CD4-positive, alpha-beta memory T cell (primary cell): Measurements from ENCODE around the gene GON4L. TPM values are rescaled to one million over a fixed set of nuclear protein-coding genes. Genes with fewer than 3 reads are reported as not detected.

Source experiments
- CTCF ChIA-PET: fragments of 350-600 bp; sonication (Branson Sonifier 250); formaldehyde crosslinking; loops from one replicate; lab custom pipeline; 2021; ENCODE audit warnings: inconsistent platforms; ENCODE audit not compliant: partially characterized antibody; lab: Charles Lee
- POLR2A ChIA-PET: fragments of 350-600 bp; sonication (Branson Sonifier 250); formaldehyde crosslinking; loops from one replicate; lab custom pipeline; 2021; ENCODE audit not compliant: partially characterized antibody; lab: Charles Lee
- DNase-seq, 5 donors: peaks; one replicate each; pipeline versions ENCODE4 v3.0.0 to v3.0.0-alpha.2; 2020 to 2022; ENCODE audit warnings: mixed read lengths in 1 of 5
- H3K27ac ChIP-seq: one replicate; pipeline ENCODE4 v1.7.0; 2013; ENCODE audit warnings: low read depth, low read length
- H3K27me3 ChIP-seq: 2 replicates; pipeline ENCODE4 v1.7.0; 2013; ENCODE audit warnings: mild to moderate bottlenecking, low read length, moderate library complexity; ENCODE audit not compliant: insufficient read depth
- H3K36me3 ChIP-seq: 2 replicates; pipeline ENCODE4 v1.7.0; 2013; ENCODE audit warnings: mild to moderate bottlenecking, low read length, moderate library complexity; ENCODE audit not compliant: insufficient read depth
- H3K4me1 ChIP-seq: 2 replicates; pipeline ENCODE4 v1.7.0; 2013; ENCODE audit warnings: mild to moderate bottlenecking, low read length, moderate library complexity; ENCODE audit not compliant: insufficient read depth
- H3K4me3 ChIP-seq, 2 donors: one replicate each; pipeline ENCODE4 v1.7.0; 2013; ENCODE audit warnings: low read length in 2 of 2, mild to moderate bottlenecking in 1 of 2
- H3K9me3 ChIP-seq, 2 donors: one replicate each; pipeline ENCODE4 v1.7.0; 2013; ENCODE audit warnings: low read length in 2 of 2, control low read depth in 1 of 2; ENCODE audit not compliant: control insufficient read depth in 1 of 2
- H3K27ac Mint-ChIP-seq, 7 donors: one replicate each; pipeline ENCODE4 v1.8.0; 2020 to 2021; ENCODE audit warnings: mixed read lengths in 7 of 7, mild to moderate bottlenecking in 6 of 7, inconsistent platforms in 3 of 7, moderate library complexity in 3 of 7
- H3K27me3 Mint-ChIP-seq, 2 donors: one replicate each; pipeline ENCODE4 v1.8.0; 2020 to 2021; ENCODE audit warnings: mixed read lengths in 2 of 2
- H3K36me3 Mint-ChIP-seq, 2 donors: one replicate each; pipeline ENCODE4 v1.8.0; 2020 to 2021; ENCODE audit warnings: mixed read lengths in 2 of 2, inconsistent platforms in 1 of 2, mild to moderate bottlenecking in 1 of 2
- H3K4me1 Mint-ChIP-seq, 4 donors: one replicate each; pipeline ENCODE4 v1.8.0; 2020 to 2021; ENCODE audit warnings: mixed read lengths in 4 of 4, mild to moderate bottlenecking in 1 of 4
- H3K4me3 Mint-ChIP-seq, 8 donors: one replicate each; pipeline ENCODE4 v1.8.0; 2020 to 2021; ENCODE audit warnings: mixed read lengths in 8 of 8, mild to moderate bottlenecking in 7 of 8, moderate library complexity in 6 of 8, inconsistent platforms in 3 of 8
- H3K9me3 Mint-ChIP-seq, 8 donors: one replicate each; pipeline ENCODE4 v1.8.0; 2020 to 2021; ENCODE audit warnings: mixed read lengths in 8 of 8, mild to moderate bottlenecking in 5 of 8, inconsistent platforms in 3 of 8, moderate library complexity in 1 of 8
- intact Hi-C: fragments of 100-400 bp; cut with micrococcal nuclease; formaldehyde crosslinking; loops from one replicate; pipeline ENCODE4 v1.15.1; 2023
- polyA plus RNA-seq, 2 donors: library from polyadenylated mRNA; unstranded; fragments of 300-500 nt; fragmentation: Illumina TruSeq; gene quantifications; one replicate each; pipeline ENCODE4 v1.2.3, GENCODE V29; 2021
- total RNA-seq, 2 experiments: library from RNA; stranded (reverse); gene quantifications; one replicate each; pipeline ENCODE4 v1.2.3, GENCODE V29; 2021

Gene GON4L
- total and polyA plus RNA-seq, 4 experiments from 2014 or later = 9.3 to 134 (median 84.8) TPM

DNA sequence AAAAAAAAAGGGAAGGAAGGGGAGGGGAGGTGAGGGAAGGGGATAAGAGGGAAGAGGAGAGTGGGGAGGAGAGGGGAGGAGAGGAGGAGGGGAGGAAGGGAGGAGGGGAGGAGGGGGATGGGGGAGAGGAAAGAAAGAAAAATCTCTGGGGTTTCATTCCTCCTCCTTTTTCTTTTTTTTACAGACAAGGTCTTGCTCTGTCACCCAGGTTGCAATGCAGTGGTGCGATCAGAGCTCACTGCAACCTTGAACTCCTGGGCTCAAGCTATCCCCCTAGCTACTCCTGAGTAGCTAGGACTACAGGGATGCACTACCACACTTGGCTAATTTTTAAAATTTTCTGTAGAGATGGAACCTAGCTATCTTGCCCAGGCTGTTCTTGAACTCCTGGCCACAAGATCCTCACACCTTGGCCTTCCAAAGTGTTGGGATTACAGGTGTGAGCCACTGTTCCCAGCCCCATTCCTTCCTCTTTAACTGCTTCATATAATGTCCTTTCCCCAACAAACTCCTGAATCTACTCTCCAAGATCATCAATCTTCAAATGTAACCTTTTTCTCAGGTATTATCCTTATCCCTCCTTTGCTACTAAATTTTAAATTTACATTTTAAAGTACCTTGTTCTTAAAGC is 23.2 kb downstream of the GON4L start:
- Histone ChIP-seq H3K27me3 (no peaks in the 10 kb centered on the region), H3K4me1 (peaks cover 6% of the 10 kb centered on the region), H3K27ac (no peak overlapping the region), H3K9me3 (no peaks in the 10 kb centered on the region), H3K4me3 (no peak overlapping the region), H3K36me3 (no peaks in the 10 kb centered on the region)
- Mint-ChIP-seq H3K9me3 (no peaks in the 10 kb centered on the region), H3K4me1 (peaks cover 21 to 32% (median 27%) of the 10 kb centered on the region in 4 donors), H3K27ac (peak overlapping the region in 3 of 7 donors; percentile 31 to 65 (median 64)), H3K27me3 (no peaks in the 10 kb centered on the region), H3K4me3 (no peak overlapping the region), H3K36me3 (peaks cover 16 to 20% of the 10 kb centered on the region in 2 donors)
- intact Hi-C loops = no loop called here
- POLR2A ChIA-PET = no interaction called here
- CTCF ChIA-PET = no interaction called here
- no peak for DNase-seq

GRCh38 chr1:155831279-155831976 is 25.6 kb downstream of the GON4L start:
- Mint-ChIP-seq H3K9me3 (no peaks in the 10 kb centered on the region), H3K27ac (peak overlapping the region in 2 of 7 donors; percentile 37 to 63), H3K4me1 (peaks cover 17 to 25% (median 19%) of the 10 kb centered on the region in 4 donors), H3K4me3 (no peak overlapping the region), H3K27me3 (no peaks in the 10 kb centered on the region), H3K36me3 (peaks cover 21 to 28% of the 10 kb centered on the region in 2 donors)
- H3K27me3 ChIP-seq = no peaks in the 10 kb centered on the region
- POLR2A ChIA-PET = no interaction called here
- no peaks in the 10 kb centered on the region for H3K9me3 ChIP-seq
- no peaks in the 10 kb centered on the region for H3K36me3 ChIP-seq
- no peak overlapping the region for H3K27ac ChIP-seq
- DNase-seq = no peak
- CTCF ChIA-PET = interaction anchor here (0.7 kb wide), 1 partner anchor 48 kb away, joined by 3 read pairs; no protein-coding TSS in a partner anchor
- no peak overlapping the region for H3K4me3 ChIP-seq
- peaks cover under 1% of the 10 kb centered on the region for H3K4me1 ChIP-seq
- intact Hi-C loops = no loop called here

- Histone ChIP-seq H3K4me1 (no peaks in the 10 kb centered on the region), H3K9me3 (no peaks in the 10 kb centered on the region), H3K27me3 (no peaks in the 10 kb centered on the region), H3K4me3 (no peak overlapping the region), H3K27ac (no peak overlapping the region), H3K36me3 (peaks cover 8% of the 10 kb centered on the region)
- Mint-ChIP-seq H3K27ac (peak overlapping the region in 2 of 7 donors; percentile 62 to 78), H3K9me3 (no peaks in the 10 kb centered on the region), H3K4me3 (no peak overlapping the region), H3K27me3 (no peaks in the 10 kb centered on the region), H3K4me1 (peaks cover 0 to 8% (median 6%) of the 10 kb centered on the region in 4 donors), H3K36me3 (peaks cover 34 to 37% of the 10 kb centered on the region in 2 donors)
- no peak for DNase-seq
- POLR2A ChIA-PET = no interaction called here
- CTCF ChIA-PET = no interaction called here
- intact Hi-C loops = no loop called here
Measured at GRCh38 chr1:155827450-155827849, 29.6 kb downstream of the GON4L start.

DNA sequence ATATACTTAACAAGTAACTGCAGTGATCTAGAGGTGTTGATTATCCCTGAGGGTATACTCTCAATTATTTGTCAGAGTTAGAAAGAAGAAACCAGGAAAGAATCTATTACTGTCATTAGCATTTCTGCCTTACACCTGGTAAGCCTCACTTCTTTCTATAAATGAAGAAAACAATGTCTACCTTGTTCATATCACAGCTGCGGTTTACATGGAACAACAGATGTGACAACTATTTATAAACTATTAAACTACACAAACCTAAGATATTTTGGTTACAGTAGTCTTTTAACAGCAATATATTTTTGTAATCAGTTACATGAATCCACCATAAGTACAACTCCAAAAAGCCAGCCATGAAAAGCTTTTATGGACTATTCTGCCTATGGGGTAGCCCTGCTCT is 40.7 kb downstream of the GON4L start:
- Histone ChIP-seq H3K36me3 (peaks cover 55% of the 10 kb centered on the region), H3K27ac (no peak overlapping the region), H3K4me3 (no peak overlapping the region), H3K27me3 (no peaks in the 10 kb centered on the region), H3K9me3 (no peaks in the 10 kb centered on the region), H3K4me1 (no peaks in the 10 kb centered on the region)
- no peak for DNase-seq
- H3K9me3 Mint-ChIP-seq = no peaks in the 10 kb centered on the region
- H3K27me3 Mint-ChIP-seq = no peaks in the 10 kb centered on the region
- intact Hi-C loops = no loop called here
- H3K4me1 Mint-ChIP-seq = peaks cover 0 to 4% (median 0%) of the 10 kb centered on the region in 4 donors
- ChIA-PET CTCF (no interaction called here), POLR2A (no interaction called here)
- H3K27ac Mint-ChIP-seq = no peak overlapping the region
- peaks cover 55 to 76% of the 10 kb centered on the region in 2 donors for H3K36me3 Mint-ChIP-seq
- no peak overlapping the region for H3K4me3 Mint-ChIP-seq

GRCh38 chr1:155813672-155814071 is 43.3 kb downstream of the GON4L start:
- CTCF ChIA-PET = no interaction called here
- Mint-ChIP-seq H3K36me3 (peaks cover 39 to 61% of the 10 kb centered on the region in 2 donors), H3K4me1 (peaks cover 0 to 11% (median 5%) of the 10 kb centered on the region in 4 donors), H3K27me3 (no peaks in the 10 kb centered on the region), H3K4me3 (no peak overlapping the region), H3K9me3 (no peaks in the 10 kb centered on the region), H3K27ac (peak overlapping the region in 6 of 7 donors; percentile 5 to 50 (median 42))
- H3K36me3 ChIP-seq = peaks cover 36% of the 10 kb centered on the region
- no peaks in the 10 kb centered on the region for H3K9me3 ChIP-seq
- intact Hi-C loops = no loop called here
- no peak overlapping the region for H3K4me3 ChIP-seq
- POLR2A ChIA-PET = no interaction called here
- H3K27me3 ChIP-seq = no peaks in the 10 kb centered on the region
- H3K27ac ChIP-seq = no peak overlapping the region
- peaks cover 6% of the 10 kb centered on the region for H3K4me1 ChIP-seq
- no peak for DNase-seq

DNA sequence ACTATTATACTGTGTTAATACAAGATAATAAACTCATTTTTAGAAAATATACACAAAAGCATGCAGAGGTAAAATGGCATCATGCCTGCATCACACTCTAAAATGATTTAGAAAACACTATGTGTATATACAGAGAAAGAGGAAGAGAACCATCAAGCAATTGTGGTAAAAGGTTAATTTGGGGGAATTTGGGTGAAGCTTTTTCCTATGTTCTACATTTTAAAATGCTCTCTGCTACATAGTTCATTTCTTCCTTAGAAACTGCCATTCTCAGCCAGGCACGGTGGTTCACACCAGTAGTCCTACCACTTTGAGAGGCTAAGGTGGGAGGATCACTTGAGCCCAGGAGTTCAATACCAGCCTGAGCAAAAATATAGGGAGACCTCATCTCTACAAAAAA is 44.1 kb downstream of the GON4L start:
- no peaks in the 10 kb centered on the region for H3K27me3 Mint-ChIP-seq
- H3K27ac Mint-ChIP-seq = peak overlapping the region in 1 of 7 donors; percentile 42
- peaks cover 37 to 59% of the 10 kb centered on the region in 2 donors for H3K36me3 Mint-ChIP-seq
- no peaks in the 10 kb centered on the region for H3K27me3 ChIP-seq
- H3K4me1 Mint-ChIP-seq = peaks cover 3 to 11% (median 5%) of the 10 kb centered on the region in 4 donors
- no peak overlapping the region for H3K27ac ChIP-seq
- POLR2A ChIA-PET = no interaction called here
- H3K36me3 ChIP-seq = peaks cover 34% of the 10 kb centered on the region
- H3K4me3 ChIP-seq = no peak overlapping the region
- DNase-seq = no peak
- no peak overlapping the region for H3K4me3 Mint-ChIP-seq
- intact Hi-C loops = no loop called here
- no peaks in the 10 kb centered on the region for H3K9me3 Mint-ChIP-seq
- H3K4me1 ChIP-seq = peaks cover 8% of the 10 kb centered on the region
- no peaks in the 10 kb centered on the region for H3K9me3 ChIP-seq
- CTCF ChIA-PET = no interaction called here

- Mint-ChIP-seq H3K36me3 (peaks cover 27 to 55% of the 10 kb centered on the region in 2 donors), H3K27me3 (no peaks in the 10 kb centered on the region), H3K4me3 (no peak overlapping the region), H3K9me3 (no peaks in the 10 kb centered on the region), H3K4me1 (peaks cover 3 to 11% (median 5%) of the 10 kb centered on the region in 4 donors), H3K27ac (peak overlapping the region in 3 of 7 donors; percentile 48 to 64 (median 57))
- Histone ChIP-seq H3K4me3 (no peak overlapping the region), H3K27ac (no peak overlapping the region), H3K4me1 (peaks cover 8% of the 10 kb centered on the region), H3K36me3 (peaks cover 29% of the 10 kb centered on the region), H3K27me3 (no peaks in the 10 kb centered on the region), H3K9me3 (no peaks in the 10 kb centered on the region)
- DNase-seq = peak in 1 of 5 donors; percentile 2
- intact Hi-C loops = no loop called here
- ChIA-PET POLR2A (no interaction called here), CTCF (no interaction called here)
Measured at GRCh38 chr1:155809088-155809487, 47.9 kb downstream of the GON4L start.
